Hepatocyte (in vitro differentiated cells): ENCODE results near the gene MRPL45. TPM values are rescaled to one million over a fixed set of nuclear protein-coding genes. Genes with fewer than 3 reads are reported as not detected.

Experiments used
- DNase-seq: peaks from one replicate; pipeline ENCODE4 v3.0.0-alpha.2; 2016; ENCODE audit warnings: low spot score
- H2AFZ ChIP-seq: fragments of 200-600 bp; sonication (generic); 2 replicates; pipeline ENCODE4 v1.6.0; 2016; ENCODE audit warnings: antibody characterized with exemption, mild to moderate bottlenecking
- H3K27ac ChIP-seq: fragments of 200-600 bp; sonication (generic); 2 replicates; pipeline ENCODE4 v1.5.1; 2016; ENCODE audit warnings: mild to moderate bottlenecking
- H3K27me3 ChIP-seq: fragments of 200-600 bp; sonication (generic); 2 replicates; pipeline ENCODE4 v1.6.1; 2016
- H3K36me3 ChIP-seq: fragments of 200-600 bp; sonication (generic); replicated peaks from 2 replicates; pipeline ENCODE4 v1.5.1; 2016; ENCODE audit warnings: low read depth; ENCODE audit not compliant: insufficient read depth
- H3K4me1 ChIP-seq: fragments of 200-600 bp; sonication (generic); 2 replicates; pipeline ENCODE4 v1.5.1; 2016; ENCODE audit warnings: mild to moderate bottlenecking, moderate library complexity; ENCODE audit not compliant: insufficient read depth
- H3K4me2 ChIP-seq: fragments of 200-600 bp; sonication (generic); 2 replicates; pipeline ENCODE4 v1.6.0; 2016
- H3K4me3 ChIP-seq: fragments of 200-600 bp; sonication (generic); 2 replicates; pipeline ENCODE4 v1.5.1; 2016; ENCODE audit warnings: mild to moderate bottlenecking
- H3K79me2 ChIP-seq: fragments of 200-600 bp; sonication (generic); 2 replicates; pipeline ENCODE4 v1.6.0; 2017; ENCODE audit warnings: mild to moderate bottlenecking
- H3K9me2 ChIP-seq: fragments of 200-600 bp; sonication (generic); replicated peaks from 2 replicates; pipeline ENCODE4 v1.6.0; 2017; ENCODE audit warnings: mild to moderate bottlenecking; ENCODE audit not compliant: insufficient read depth
- H3K9me3 ChIP-seq: fragments of 200-600 bp; sonication (generic); 2 replicates; pipeline ENCODE4 v1.5.1; 2016; ENCODE audit warnings: low read depth, mild to moderate bottlenecking
- H4K20me1 ChIP-seq: fragments of 200-600 bp; sonication (generic); 2 replicates; pipeline ENCODE4 v1.6.0; 2016; ENCODE audit warnings: mild to moderate bottlenecking; ENCODE audit not compliant: insufficient read depth, poor library complexity, severe bottlenecking
- CTCF ChIP-seq: fragments of 200-600 bp; sonication (generic); IDR thresholded peaks from 2 replicates; pipeline ENCODE4 v1.5.1; 2016; ENCODE audit warnings: antibody characterized with exemption, mild to moderate bottlenecking; ENCODE audit not compliant: poor library complexity
- EZH2 ChIP-seq: fragments of 200-600 bp; sonication (generic); IDR thresholded peaks from 2 replicates; pipeline ENCODE4 v1.6.1; 2016; ENCODE audit warnings: antibody characterized with exemption, mild to moderate bottlenecking, borderline replicate concordance
- EZH2phosphoT487 ChIP-seq: fragments of 200-600 bp; sonication (generic); IDR thresholded peaks from one replicate; pipeline ENCODE4 v1.6.1; 2018; ENCODE audit warnings: antibody characterized with exemption, mild to moderate bottlenecking, low read depth, moderate library complexity; ENCODE audit not compliant: unreplicated experiment, severe bottlenecking
- WGBS: methylation state at CpG from one replicate; pipeline ENCODE4 v1.1.6; 2016; ENCODE audit warnings: low lambda C conversion rate; ENCODE audit errors: missing lambda C conversion rate; 5-methylcytosine and 5-hydroxymethylcytosine counted together
- polyA plus RNA-seq: library from polyadenylated mRNA; unstranded; fragments of >200 nt; fragmentation: Nextera tagmentation; extraction: Ambion mirVana; gene quantifications from 2 replicates; pipeline ENCODE4 v1.2.1, GENCODE V29; 2016
- total RNA-seq: library from RNA; depleted of rRNA; stranded (reverse); fragments of >200 nt; gene quantifications from 2 replicates; pipeline ENCODE4 v1.2.3, GENCODE V29; 2014

The MRPL45 gene
- total and polyA plus RNA-seq, 2 experiments from 2014 or later: 29.4 to 44.9 TPM

GRCh38 chr17:38322156-38322779, 25.3 kb downstream of the MRPL45 start:
- Histone ChIP-seq H3K79me2 (no peaks in the 10 kb centered on the region), H3K4me3 (no peak overlapping the region), H3K4me2 (no peak overlapping the region), H3K27me3 (no peaks in the 10 kb centered on the region), H3K9me2 (no peaks in the 10 kb centered on the region), H2AFZ (no peak overlapping the region), H3K36me3 (no peaks in the 10 kb centered on the region), H3K27ac (no peak overlapping the region), H3K9me3 (no peaks in the 10 kb centered on the region), H3K4me1 (peaks cover 23% of the 10 kb centered on the region), H4K20me1 (no peaks in the 10 kb centered on the region)
- TF ChIP-seq EZH2: no peak
- TF ChIP-seq CTCF: peak; percentile 67
- no peak for TF ChIP-seq EZH2phosphoT487
- peak; percentile 69 for DNase-seq
- WGBS: 23% methylated on average over 8 of the region's 8 CpGs

GRCh38 chr17:38322897-38323296, 25.9 kb downstream of the MRPL45 start:
- no peak for TF ChIP-seq CTCF
- TF ChIP-seq EZH2phosphoT487: no peak
- TF ChIP-seq EZH2: no peak
- no peak overlapping the region for H3K4me3 ChIP-seq
- no peak overlapping the region for H3K4me2 ChIP-seq
- no peaks in the 10 kb centered on the region for H3K9me3 ChIP-seq
- WGBS: 100% methylated on average over 1 of the region's 1 CpG
- H3K79me2 ChIP-seq: no peaks in the 10 kb centered on the region
- no peak for DNase-seq
- no peaks in the 10 kb centered on the region for H3K27me3 ChIP-seq
- H3K4me1 ChIP-seq: peaks cover 23% of the 10 kb centered on the region
- H2AFZ ChIP-seq: no peak overlapping the region
- H4K20me1 ChIP-seq: no peaks in the 10 kb centered on the region
- H3K36me3 ChIP-seq: no peaks in the 10 kb centered on the region
- no peak overlapping the region for H3K27ac ChIP-seq
- no peaks in the 10 kb centered on the region for H3K9me2 ChIP-seq

- Histone ChIP-seq H3K9me2 (no peaks in the 10 kb centered on the region), H3K79me2 (no peaks in the 10 kb centered on the region), H3K36me3 (no peaks in the 10 kb centered on the region), H3K9me3 (no peaks in the 10 kb centered on the region), H2AFZ (no peak overlapping the region), H3K27ac (peak overlapping the region; percentile 60), H3K4me1 (peaks cover 23% of the 10 kb centered on the region), H4K20me1 (no peaks in the 10 kb centered on the region), H3K27me3 (no peaks in the 10 kb centered on the region), H3K4me2 (no peak overlapping the region), H3K4me3 (no peak overlapping the region)
- 67% methylated on average over 3 of the region's 3 CpGs for whole genome bisulfite sequencing
- TF ChIP-seq CTCF: no peak
- no peak for TF ChIP-seq EZH2
- TF ChIP-seq EZH2phosphoT487: no peak
- peak; percentile 4 for DNase-seq
Observed at GRCh38 chr17:38324141-38324697, 27.3 kb downstream of the MRPL45 start.
